ENCODE data around the gene MAN1B1.
"Not testable (repeated sequence)": the region's sequence is repeated elsewhere in the genome, so short reads cannot be mapped to it uniquely, and the experiment has no call there.

MAN1B1 gene

GRCh38 chr9:137112564-137113384, 26.0 kb downstream of the MAN1B1 start:
- DNase-seq, result no peak

GRCh38 chr9:137113385-137114159, 26.8 kb downstream of the MAN1B1 start:
- DNase-seq, result peak in 1 of 2 donors; percentile 29

GRCh38 chr9:137114220-137114612, 27.4 kb downstream of the MAN1B1 start:
- DNase-seq, result no peak

GRCh38 chr9:137114613-137115393, 28.0 kb downstream of the MAN1B1 start, which contains the start of gene DPP7:
Gene DPP7 (minus strand): TSS chr9:137114733. CDS start chr9:137114713, 20 bp downstream.
- DNase-seq, result peak; percentile 69 to 80

GRCh38 chr9:137115394-137116026, 28.7 kb downstream of the MAN1B1 start:
- no peak for DNase-seq

- no peak for DNase-seq
Measured at GRCh38 chr9:137116027-137116507, 29.3 kb downstream of the MAN1B1 start.

GRCh38 chr9:137116728-137117127, 29.9 kb downstream of the MAN1B1 start:
- DNase-seq, result no peak

GRCh38 chr9:137117269-137117731, 30.5 kb downstream of the MAN1B1 start:
- DNase-seq, result no peak

GRCh38 chr9:137118092-137118603, 31.4 kb downstream of the MAN1B1 start:
- DNase-seq, result not testable (repeated sequence)

GRCh38 chr9:137121927-137122795, 35.4 kb downstream of the MAN1B1 start:
- not testable (repeated sequence) for DNase-seq

- DNase-seq, result not testable (repeated sequence)
Measured at GRCh38 chr9:137122796-137123467, 36.1 kb downstream of the MAN1B1 start.

- DNase-seq, result no peak
Measured at GRCh38 chr9:137123468-137123837, 36.7 kb downstream of the MAN1B1 start.

GRCh38 chr9:137123952-137124462, 37.2 kb downstream of the MAN1B1 start:
- not testable (repeated sequence) for DNase-seq

GRCh38 chr9:137126786-137127185, 40.0 kb downstream of the MAN1B1 start:
- DNase-seq, result no peak

GRCh38 chr9:137127301-137128157, 40.7 kb downstream of the MAN1B1 start:
- peak in 1 of 2 donors; percentile 22 for DNase-seq

- DNase-seq, result no peak
Measured at GRCh38 chr9:137128158-137128861, 41.5 kb downstream of the MAN1B1 start.

GRCh38 chr9:137128862-137129455, 42.2 kb downstream of the MAN1B1 start:
- DNase-seq, result no peak

Measured in stimulated activated CD4-positive, alpha-beta T cell treated with anti-CD3 and anti-CD28 coated beads, Interleukin-2, amount 100 ng/mL, for 48 hours (primary cell).